Activated CD4-positive, alpha-beta memory T cell treated with anti-CD3 and anti-CD28 coated beads, Interleukin-2, amount 10 ng/mL, durations not matched to agents 7 days and 5 days (primary cell): ENCODE results near the gene LRCH1. TPM values are rescaled to one million over a fixed set of nuclear protein-coding genes. Genes with fewer than 3 reads are reported as not detected.

Experiments used
- CTCF ChIA-PET: fragments of 350-600 bp; sonication (Branson Sonifier 250); formaldehyde crosslinking; loops from one replicate; lab custom pipeline; 2021; ENCODE audit warnings: antibody characterized with exemption, inconsistent platforms; lab: Charles Lee
- POLR2A ChIA-PET: fragments of 350-600 bp; sonication (Branson Sonifier 250); formaldehyde crosslinking; loops from one replicate; lab custom pipeline; 2021; ENCODE audit warnings: antibody characterized with exemption; lab: Charles Lee
- DNase-seq: peaks from one replicate; pipeline ENCODE4 v3.0.0-alpha.2; 2020
- H3K27ac Mint-ChIP-seq: one replicate; pipeline ENCODE4 v1.8.0; 2021; ENCODE audit warnings: mild to moderate bottlenecking, mixed read lengths
- H3K27me3 Mint-ChIP-seq: one replicate; pipeline ENCODE4 v1.8.0; 2021; ENCODE audit warnings: mixed read lengths
- H3K36me3 Mint-ChIP-seq: one replicate; pipeline ENCODE4 v1.8.0; 2021; ENCODE audit warnings: low read depth, mixed read lengths
- H3K4me1 Mint-ChIP-seq: one replicate; pipeline ENCODE4 v1.8.0; 2021; ENCODE audit warnings: mixed read lengths
- H3K4me3 Mint-ChIP-seq: one replicate; pipeline ENCODE4 v1.8.0; 2021; ENCODE audit warnings: mild to moderate bottlenecking, mixed read lengths
- H3K9me3 Mint-ChIP-seq: one replicate; pipeline ENCODE4 v1.8.0; 2021; ENCODE audit warnings: mixed read lengths
- total RNA-seq, 2 experiments: library from RNA; stranded (reverse); gene quantifications; one replicate each; pipeline ENCODE4 v1.2.3, GENCODE V29; 2021

LRCH1 gene
- total RNA-seq, 2 experiments from 2014 or later = 17.1 TPM

DNA sequence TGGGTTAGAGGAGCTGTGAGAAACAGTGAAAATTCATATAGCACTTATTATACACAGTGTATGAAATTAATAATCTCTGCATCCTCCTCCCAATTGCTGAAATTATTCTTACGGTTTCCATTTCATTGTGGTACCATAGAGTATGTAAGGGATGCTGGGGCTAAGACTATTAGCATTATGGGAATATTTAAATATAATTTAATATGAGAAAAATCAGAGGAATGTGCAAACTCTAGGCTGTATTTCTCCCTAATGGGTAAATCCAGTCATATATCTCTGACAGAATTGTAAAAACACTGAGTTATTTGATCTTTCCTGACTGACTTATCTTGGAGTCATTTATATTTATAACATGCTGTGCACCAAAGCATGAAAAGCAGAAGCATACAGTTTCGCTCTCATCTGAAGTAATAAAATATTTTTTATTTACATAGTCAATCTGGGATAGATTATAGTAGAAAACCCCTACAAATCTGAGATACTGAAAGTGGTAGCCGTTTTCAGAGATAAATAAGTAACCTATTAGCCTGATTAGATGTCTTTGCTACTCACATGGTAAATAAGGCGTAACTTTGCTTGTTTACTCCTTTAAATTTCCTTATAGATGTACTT, 34.9 kb downstream of the LRCH1 start:
- no peak for DNase-seq
- Mint-ChIP-seq H3K36me3 (no peaks in the 10 kb centered on the region), H3K27ac (no peak overlapping the region), H3K4me3 (no peak overlapping the region), H3K9me3 (no peaks in the 10 kb centered on the region), H3K4me1 (peaks cover 21% of the 10 kb centered on the region), H3K27me3 (no peaks in the 10 kb centered on the region)
- POLR2A ChIA-PET = no interaction called here
- CTCF ChIA-PET = interaction anchor here (1.1 kb wide), 1 partner anchor 9 kb away, joined by 3 read pairs; no protein-coding TSS in a partner anchor

DNA sequence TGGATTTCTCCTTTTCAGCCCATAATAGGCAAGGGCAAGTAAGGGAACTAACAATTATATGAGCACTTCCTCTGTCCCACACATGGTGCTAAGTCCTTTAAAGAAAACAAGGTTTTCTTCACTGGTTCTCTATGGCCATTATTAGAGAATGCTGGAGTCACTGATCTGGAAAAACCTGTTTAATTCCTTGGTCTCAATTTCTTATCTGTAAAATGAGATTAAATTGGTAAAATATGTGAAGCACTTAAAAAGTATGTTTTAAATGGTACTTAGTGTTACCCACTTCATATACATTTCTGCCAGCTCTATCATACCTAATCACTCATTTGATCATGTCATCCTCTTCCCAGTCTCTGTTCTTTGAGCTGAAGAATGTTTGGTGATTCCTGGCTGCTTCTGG, 39.4 kb downstream of the LRCH1 start:
- ChIA-PET CTCF (no interaction called here), POLR2A (interaction anchor here (1.0 kb wide), 1 partner anchor 19 kb away, joined by 3 read pairs; no protein-coding TSS in a partner anchor)
- Mint-ChIP-seq H3K9me3 (no peaks in the 10 kb centered on the region), H3K27me3 (no peaks in the 10 kb centered on the region), H3K4me3 (no peak overlapping the region), H3K27ac (no peak overlapping the region), H3K36me3 (no peaks in the 10 kb centered on the region), H3K4me1 (peaks cover 53% of the 10 kb centered on the region)
- no peak for DNase-seq

DNA sequence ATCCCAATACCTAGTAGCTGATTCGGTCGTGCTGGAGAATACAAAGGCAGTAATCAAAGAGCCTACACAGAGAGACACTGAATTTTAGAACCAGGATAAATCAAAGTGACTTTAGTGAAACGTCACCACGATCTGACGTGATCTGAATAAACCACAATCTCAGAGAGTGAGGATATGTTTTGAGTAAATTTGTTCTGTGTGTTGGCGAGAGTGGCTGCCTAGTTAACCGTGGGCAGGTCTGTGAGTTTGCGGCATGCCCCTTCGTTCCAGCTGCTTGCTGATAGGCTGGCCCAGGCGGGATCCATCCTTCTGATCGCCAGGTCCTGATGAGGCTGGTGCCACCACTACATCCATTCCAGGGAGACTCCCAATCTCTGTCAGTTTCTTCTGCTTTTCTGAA, 40.4 kb downstream of the LRCH1 start:
- Mint-ChIP-seq H3K27ac (no peak overlapping the region), H3K4me1 (peaks cover 62% of the 10 kb centered on the region), H3K27me3 (no peaks in the 10 kb centered on the region), H3K9me3 (no peaks in the 10 kb centered on the region), H3K4me3 (peak overlapping the region; percentile 22), H3K36me3 (no peaks in the 10 kb centered on the region)
- ChIA-PET POLR2A (interaction anchor here (1.0 kb wide), 1 partner anchor 18 kb away, joined by 3 read pairs; no protein-coding TSS in a partner anchor), CTCF (interaction anchor here (0.7 kb wide), 3 partner anchors 11 to 171 kb away, joined by 3 to 4 read pairs (median 3); no protein-coding TSS in a partner anchor)
- peak; percentile 47 for DNase-seq

- DNase-seq = no peak
- no peaks in the 10 kb centered on the region for H3K27me3 Mint-ChIP-seq
- ChIA-PET CTCF (interaction anchor here (1.1 to 1.4 kb wide), 2 partner anchors 17 to 43 kb away, joined by 3 to 5 read pairs; no protein-coding TSS in a partner anchor), POLR2A (no interaction called here)
- no peak overlapping the region for H3K4me3 Mint-ChIP-seq
- no peak overlapping the region for H3K27ac Mint-ChIP-seq
- H3K36me3 Mint-ChIP-seq = peaks cover 4% of the 10 kb centered on the region
- peaks cover 71% of the 10 kb centered on the region for H3K4me1 Mint-ChIP-seq
- H3K9me3 Mint-ChIP-seq = no peaks in the 10 kb centered on the region
Measured at GRCh38 chr13:46594374-46595078, 41.6 kb downstream of the LRCH1 start.

DNA sequence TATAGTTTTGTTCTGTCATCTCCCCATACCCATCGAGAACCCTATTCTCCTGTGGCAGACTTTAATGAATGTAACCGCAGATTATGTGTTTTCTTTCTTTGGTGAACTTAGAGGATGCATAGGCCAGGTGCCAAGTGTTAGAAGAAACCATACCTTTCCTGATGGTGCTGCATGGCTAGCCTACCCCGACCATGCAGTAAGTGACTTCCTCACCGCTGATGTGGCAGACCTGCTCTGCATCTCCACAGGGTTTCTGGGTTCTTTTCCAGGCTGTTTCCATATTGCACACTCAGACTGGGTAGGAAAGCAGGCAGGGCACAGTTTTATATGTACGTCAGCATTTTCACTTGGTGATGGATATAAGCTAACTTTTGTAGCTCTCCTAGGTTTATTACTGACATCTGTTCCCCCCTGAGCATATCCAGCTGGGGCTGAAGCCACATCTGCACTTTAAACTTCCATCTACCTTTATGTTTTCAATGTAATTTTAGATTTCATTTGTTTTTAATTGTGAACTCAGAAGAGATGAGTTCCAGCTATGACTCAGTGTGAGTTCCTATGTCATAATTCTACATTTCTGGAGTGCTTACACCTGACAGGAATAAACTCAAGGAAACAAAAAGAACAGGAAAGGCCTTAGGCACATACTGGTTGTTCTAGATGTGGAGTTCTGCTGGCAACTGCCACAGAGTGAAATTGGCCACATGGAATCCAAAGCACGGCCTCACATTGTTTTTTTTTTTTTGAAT, 42.3 kb downstream of the LRCH1 start:
- Mint-ChIP-seq H3K36me3 (peaks cover 4% of the 10 kb centered on the region), H3K27ac (no peak overlapping the region), H3K4me1 (peaks cover 68% of the 10 kb centered on the region), H3K27me3 (no peaks in the 10 kb centered on the region), H3K9me3 (no peaks in the 10 kb centered on the region), H3K4me3 (no peak overlapping the region)
- ChIA-PET POLR2A (no interaction called here), CTCF (interaction anchor here (0.6 to 1.4 kb wide), 3 partner anchors 17 to 1715 kb away, joined by 3 to 5 read pairs (median 3); no protein-coding TSS in a partner anchor)
- no peak for DNase-seq

DNA sequence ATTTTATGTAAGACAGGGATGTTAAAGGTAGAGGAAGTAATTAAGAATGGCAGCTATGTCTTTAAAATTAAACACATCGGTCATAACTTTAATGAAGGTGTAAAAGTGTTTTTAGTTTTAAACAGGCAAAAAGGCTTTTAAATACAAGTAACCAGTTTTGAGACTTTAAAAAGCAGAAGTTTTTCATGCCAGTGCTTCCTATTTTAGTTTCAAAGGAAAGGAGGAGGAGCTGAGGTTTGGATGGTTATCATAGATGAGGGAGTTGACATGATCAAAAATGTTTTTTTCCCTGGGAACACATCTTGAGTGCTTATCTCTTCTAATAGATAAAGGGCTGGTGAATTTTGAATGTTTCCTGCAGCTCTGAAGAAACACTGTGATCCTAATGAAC, 42.9 kb downstream of the LRCH1 start:
- no peaks in the 10 kb centered on the region for H3K27me3 Mint-ChIP-seq
- no peak for DNase-seq
- H3K9me3 Mint-ChIP-seq = no peaks in the 10 kb centered on the region
- H3K27ac Mint-ChIP-seq = no peak overlapping the region
- peaks cover 69% of the 10 kb centered on the region for H3K4me1 Mint-ChIP-seq
- POLR2A ChIA-PET = no interaction called here
- peaks cover 4% of the 10 kb centered on the region for H3K36me3 Mint-ChIP-seq
- no peak overlapping the region for H3K4me3 Mint-ChIP-seq
- CTCF ChIA-PET = interaction anchor here (0.6 to 1.4 kb wide), 3 partner anchors 8 to 1716 kb away, joined by 3 to 5 read pairs (median 3); no protein-coding TSS in a partner anchor

DNA sequence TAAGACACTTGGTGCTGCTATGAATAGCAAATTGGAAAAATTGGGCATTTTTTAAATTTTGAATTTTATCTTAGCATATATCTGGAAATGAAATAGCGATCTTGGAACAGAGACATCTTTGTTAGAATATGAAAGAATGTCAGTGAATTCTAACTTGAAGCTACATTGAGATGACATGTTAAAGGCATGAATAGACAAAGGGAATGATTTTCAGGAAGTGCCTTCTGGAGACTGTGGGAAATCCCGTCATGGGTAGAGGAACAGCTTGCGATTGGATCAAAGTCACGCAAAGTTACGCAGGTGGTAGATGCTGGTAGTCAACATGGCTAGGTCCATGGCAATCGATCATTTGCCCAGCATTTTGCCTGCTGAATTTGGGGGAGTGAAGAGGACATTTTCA, 43.5 kb downstream of the LRCH1 start:
- Mint-ChIP-seq H3K27me3 (no peaks in the 10 kb centered on the region), H3K36me3 (peaks cover 4% of the 10 kb centered on the region), H3K9me3 (no peaks in the 10 kb centered on the region), H3K4me3 (no peak overlapping the region), H3K27ac (no peak overlapping the region), H3K4me1 (peaks cover 74% of the 10 kb centered on the region)
- CTCF ChIA-PET = interaction anchor here (0.8 kb wide), 1 partner anchor 9 kb away, joined by 3 read pairs; no protein-coding TSS in a partner anchor
- POLR2A ChIA-PET = no interaction called here
- DNase-seq = no peak

DNA sequence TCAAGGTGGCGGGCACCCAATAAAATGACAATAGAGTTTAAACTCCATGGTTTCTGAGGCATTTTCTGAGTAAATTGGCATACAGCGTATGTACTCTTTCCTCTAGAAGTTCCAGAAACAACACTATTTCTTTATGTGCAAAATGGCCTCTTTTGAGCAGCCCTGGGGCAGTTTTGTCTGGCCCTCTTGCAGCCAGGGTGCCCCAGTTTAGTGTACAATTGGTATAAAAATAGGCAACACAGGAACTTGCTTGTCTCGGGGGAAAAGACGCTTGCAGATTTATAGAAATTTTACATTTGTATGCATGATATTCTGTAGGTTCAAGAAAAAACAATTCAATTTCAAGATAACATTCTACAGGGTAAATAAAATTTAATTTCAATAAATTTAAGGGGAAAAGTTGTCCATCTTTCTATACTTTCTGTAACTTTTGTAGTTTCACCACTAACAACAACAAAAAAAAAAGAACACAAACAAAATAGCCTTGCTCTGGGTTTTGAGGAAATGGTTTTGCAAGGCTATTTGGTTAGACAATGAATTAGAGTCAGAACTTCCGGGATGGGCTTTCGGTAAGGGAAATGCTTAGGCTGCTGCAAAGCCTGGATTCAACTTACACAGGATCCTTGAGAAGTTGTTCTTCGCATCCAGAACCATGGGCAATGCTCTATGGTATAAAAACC, 45.3 kb downstream of the LRCH1 start:
- Mint-ChIP-seq H3K27me3 (no peaks in the 10 kb centered on the region), H3K4me1 (peaks cover 76% of the 10 kb centered on the region), H3K4me3 (no peak overlapping the region), H3K9me3 (no peaks in the 10 kb centered on the region), H3K27ac (peak overlapping the region; percentile 53), H3K36me3 (peaks cover 4% of the 10 kb centered on the region)
- no peak for DNase-seq
- ChIA-PET POLR2A (no interaction called here), CTCF (interaction anchor here (0.6 kb wide), 1 partner anchor 818 kb away, joined by 3 read pairs; no protein-coding TSS in a partner anchor)

GRCh38 chr13:46598820-46599180, 45.8 kb downstream of the LRCH1 start:
- no peaks in the 10 kb centered on the region for H3K27me3 Mint-ChIP-seq
- DNase-seq = no peak
- peak overlapping the region; percentile 13 for H3K27ac Mint-ChIP-seq
- ChIA-PET POLR2A (no interaction called here), CTCF (interaction anchor here (0.6 kb wide), 1 partner anchor 819 kb away, joined by 3 read pairs; no protein-coding TSS in a partner anchor)
- H3K4me3 Mint-ChIP-seq = no peak overlapping the region
- H3K9me3 Mint-ChIP-seq = no peaks in the 10 kb centered on the region
- H3K4me1 Mint-ChIP-seq = peaks cover 71% of the 10 kb centered on the region
- H3K36me3 Mint-ChIP-seq = peaks cover 4% of the 10 kb centered on the region

DNA sequence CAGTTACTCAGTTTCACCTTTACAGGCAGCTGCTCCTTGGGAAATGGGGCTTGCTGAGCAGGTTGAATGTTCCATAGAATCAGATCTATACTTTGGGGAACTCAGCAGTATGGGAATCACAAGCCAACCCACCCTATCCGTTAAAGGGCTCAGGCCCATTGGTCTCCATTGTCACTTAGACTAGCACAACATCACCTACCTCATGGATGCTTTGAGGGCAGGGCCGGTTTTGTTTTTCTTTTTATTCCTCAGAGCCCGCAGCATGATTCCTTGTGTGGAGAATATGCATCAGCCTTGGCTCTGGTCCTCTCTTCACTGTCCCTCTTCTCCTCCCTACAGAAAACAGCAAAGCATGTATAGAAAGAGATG, 48.0 kb downstream of the LRCH1 start:
- no peak overlapping the region for H3K27ac Mint-ChIP-seq
- H3K4me1 Mint-ChIP-seq = peaks cover 61% of the 10 kb centered on the region
- H3K9me3 Mint-ChIP-seq = no peaks in the 10 kb centered on the region
- ChIA-PET CTCF (no interaction called here), POLR2A (no interaction called here)
- peaks cover 4% of the 10 kb centered on the region for H3K36me3 Mint-ChIP-seq
- no peak overlapping the region for H3K4me3 Mint-ChIP-seq
- DNase-seq = no peak
- no peaks in the 10 kb centered on the region for H3K27me3 Mint-ChIP-seq

DNA sequence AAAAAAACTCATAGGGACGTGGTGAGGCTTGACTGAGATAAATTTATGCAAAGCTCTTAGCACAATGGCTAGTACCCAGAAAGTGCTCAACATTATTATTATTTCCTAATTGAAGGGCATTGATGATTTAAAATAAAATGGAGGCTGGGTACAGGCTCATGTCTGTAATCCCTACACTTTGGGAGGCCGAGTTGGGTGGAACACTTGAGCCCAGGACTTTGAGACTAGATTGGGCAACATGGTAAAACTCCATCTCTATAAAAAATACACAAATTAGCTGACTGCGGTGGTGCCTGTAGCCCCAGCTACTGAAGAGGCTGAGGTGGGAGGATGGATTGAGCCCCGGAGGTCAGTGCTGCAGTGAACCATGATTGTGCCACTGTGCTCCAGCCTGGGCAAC, 49.6 kb downstream of the LRCH1 start:
- H3K4me1 Mint-ChIP-seq = peaks cover 68% of the 10 kb centered on the region
- no peak for DNase-seq
- H3K4me3 Mint-ChIP-seq = no peak overlapping the region
- H3K9me3 Mint-ChIP-seq = no peaks in the 10 kb centered on the region
- POLR2A ChIA-PET = no interaction called here
- CTCF ChIA-PET = interaction anchor here (1.1 to 1.4 kb wide), 4 partner anchors 12 to 118 kb away, joined by 3 to 4 read pairs (median 4); no protein-coding TSS in a partner anchor
- no peaks in the 10 kb centered on the region for H3K27me3 Mint-ChIP-seq
- H3K36me3 Mint-ChIP-seq = peaks cover 4% of the 10 kb centered on the region
- no peak overlapping the region for H3K27ac Mint-ChIP-seq

DNA sequence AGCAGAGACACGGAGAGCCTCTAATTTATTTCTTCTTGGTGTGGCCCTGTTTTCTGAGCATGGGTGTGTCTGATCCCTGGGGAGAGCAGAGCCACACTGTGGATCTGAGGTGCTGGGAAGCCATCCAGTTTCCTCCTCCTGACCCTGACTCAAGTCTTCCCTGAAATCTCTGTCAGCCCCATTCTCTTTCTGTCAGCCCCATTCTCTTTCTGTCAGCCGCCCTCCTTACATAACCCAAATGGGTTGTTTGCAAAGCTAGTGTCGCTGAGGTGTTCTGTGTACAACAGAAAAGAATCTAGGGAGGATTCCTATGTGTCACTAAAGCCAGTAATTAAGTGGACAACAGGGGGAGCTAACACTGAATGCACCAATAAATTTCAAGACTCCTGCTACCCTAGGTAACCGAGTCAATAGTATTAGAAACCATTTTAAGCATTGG, 50.2 kb downstream of the LRCH1 start:
- Mint-ChIP-seq H3K4me3 (no peak overlapping the region), H3K9me3 (no peaks in the 10 kb centered on the region), H3K4me1 (peaks cover 68% of the 10 kb centered on the region), H3K27ac (no peak overlapping the region), H3K27me3 (no peaks in the 10 kb centered on the region), H3K36me3 (peaks cover 4% of the 10 kb centered on the region)
- DNase-seq = no peak
- ChIA-PET CTCF (interaction anchor here (1.4 kb wide), 2 partner anchors 48 to 118 kb away, joined by 3 to 4 read pairs; no protein-coding TSS in a partner anchor), POLR2A (no interaction called here)
